Measurements from ENCODE around the gene REC8. TPM values are rescaled to one million over a fixed set of nuclear protein-coding genes. Genes with fewer than 3 reads are reported as not detected.

The REC8 gene
- total and polyA plus RNA-seq, 2 of the 13 experiments (the other 11 are each of a cell fraction or from before 2014, with no cell fraction given), result 3.4 to 14.7 TPM

GRCh38 chr14:24188251-24189058 is 16.6 kb downstream of the REC8 start, which contains the start of gene IPO4 (continued):
- TF ChIP-seq ZBTB14 (CRISPR knock-in tag; IDR thresholded peaks at IDR 0.05) (peak; percentile 70), CEBPG (CRISPR knock-in tag; IDR thresholded peaks at IDR 0.05) (peak; percentile 84), ZNF788 (CRISPR knock-in tag; IDR thresholded peaks at IDR 0.05; ENCODE audit: borderline replicate concordance) (peak; percentile 100), ZBED4 (CRISPR knock-in tag; IDR thresholded peaks at IDR 0.05; ENCODE audit: borderline replicate concordance) (peak; percentile 99), ARNT2 (CRISPR knock-in tag; IDR thresholded peaks at IDR 0.05; ENCODE audit: low read depth) (peak; percentile 98), MZF1 (CRISPR knock-in tag; IDR thresholded peaks at IDR 0.05; ENCODE audit: borderline replicate concordance) (peak; percentile 92; the same call in 1 of the 2 replicates), ZNF710 (CRISPR knock-in tag; IDR thresholded peaks at IDR 0.05; ENCODE audit: borderline replicate concordance) (peak; percentile 95), ZNF547 (CRISPR knock-in tag; IDR thresholded peaks at IDR 0.05) (peak; percentile 100), SOX13 (IDR thresholded peaks at IDR 0.05) (peak; percentile 62), SOX13 (CRISPR knock-in tag; conservative IDR thresholded peaks at IDR 0.05 in 1 of 2, IDR thresholded peaks at IDR 0.05 in 1 of 2) (peak in 1 of 2 experiments; percentile 86; a peak in 3 of 4 replicates), BRCA1 (CRISPR knock-in tag; IDR thresholded peaks at IDR 0.05) (peak; percentile 96), KAT2B (IDR thresholded peaks at IDR 0.05; ENCODE audit: borderline replicate concordance, low read depth, low read length) (peak; percentile 36; the same call in 1 of the 2 replicates), ELF3 (CRISPR knock-in tag; IDR thresholded peaks at IDR 0.05) (peak; percentile 98), IRF9 (CRISPR knock-in tag; IDR thresholded peaks at IDR 0.05; ENCODE audit: borderline replicate concordance) (peak; percentile 90), NR0B2 (CRISPR knock-in tag; IDR thresholded peaks at IDR 0.05) (peak; percentile 100), TFDP1 (CRISPR knock-in tag; IDR thresholded peaks at IDR 0.05; ENCODE audit: borderline replicate concordance) (peak; percentile 96), PCBP1 (IDR thresholded peaks at IDR 0.05; ENCODE audit: borderline replicate concordance, low read depth, low read length) (peak; percentile 99), ZNF251 (CRISPR knock-in tag; IDR thresholded peaks at IDR 0.05) (peak; percentile 96)

Measured in HepG2 (cell line).